ENCODE measurements around the gene SLC23A2.

DNA sequence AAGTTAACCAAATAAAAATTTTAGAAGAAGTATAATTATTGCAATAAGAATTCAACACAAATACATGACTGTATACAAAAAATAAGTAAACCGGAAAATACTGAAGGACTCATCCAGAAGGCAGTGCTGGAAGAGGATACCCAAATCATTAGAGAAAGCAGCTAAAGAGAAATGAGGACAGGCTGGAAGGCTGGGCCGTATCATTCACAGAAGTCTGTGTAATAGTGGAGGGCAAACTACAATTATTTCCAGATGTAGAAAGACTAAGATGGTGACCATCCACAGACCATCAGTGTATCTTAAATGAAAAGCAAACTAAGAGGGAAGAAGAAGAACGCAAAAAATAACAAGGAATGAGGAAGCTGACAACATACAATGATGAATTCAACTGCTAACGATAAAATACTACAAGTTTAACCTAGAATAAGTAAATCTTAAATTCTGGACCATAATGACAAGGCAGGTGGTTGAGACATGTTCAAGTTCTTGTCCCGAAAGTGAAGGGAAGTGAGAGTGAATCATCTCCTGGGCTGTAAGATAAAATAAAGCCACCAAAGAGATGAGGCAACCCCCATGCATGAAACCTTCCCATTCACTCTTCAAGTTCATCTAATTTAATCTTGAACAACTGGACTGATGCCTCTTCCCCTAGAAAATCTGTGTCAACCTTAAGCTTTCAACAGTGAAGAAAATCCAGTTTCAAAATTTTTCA is 71.5 kb downstream of the SLC23A2 start:
- TF ChIP-seq FOSL1 (IDR thresholded peaks at IDR 0.05; ENCODE audit: low read depth) (no peak), ATF3 (IDR thresholded peaks at IDR 0.05) (no peak), CTCF (IDR thresholded peaks at IDR 0.05 in 2 of 3, conservative IDR thresholded peaks at IDR 0.05 in 1 of 3; ENCODE audit: borderline replicate concordance in 1 of 3, insufficient read depth in 1 of 3, low read depth in 2 of 3, low read length in 2 of 3) (no peak), CBX3 (IDR thresholded peaks at IDR 0.05; ENCODE audit: low read depth) (no peak), SP1 (IDR thresholded peaks at IDR 0.05; ENCODE audit: low read depth) (no peak), EZH2 (IDR thresholded peaks at IDR 0.05) (no peak)
- TF ChIP-seq, protein P1, sequence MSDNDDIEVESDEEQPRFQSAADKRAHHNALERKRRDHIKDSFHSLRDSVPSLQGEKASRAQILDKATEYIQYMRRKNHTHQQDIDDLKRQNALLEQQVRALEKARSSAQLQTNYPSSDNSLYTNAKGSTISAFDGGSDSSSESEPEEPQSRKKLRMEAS (IDR thresholded peaks at IDR 0.05) = no peak
